GM12878 (cell line): ENCODE data around the gene DNAAF8. TPM values are rescaled to one million over a fixed set of nuclear protein-coding genes. Genes with fewer than 3 reads are reported as not detected.

Source experiments
- ATAC-seq: fragments of 200-7000 bp; cut with Tn5 transposase; 3 replicates; pipeline ENCODE4 v1.9.1; 2020; ENCODE audit warnings: mild to moderate bottlenecking, moderate library complexity
- BruUV-seq: library from RNA; stranded (reverse); fragments of 400-500 nt; replicated peaks from 2 replicates; lab custom pipeline; 2021; lab: Mats Ljungman, UMichigan
- CTCF ChIA-PET: fragments of 300-600 bp; sonication (Branson Sonifier 250); formaldehyde crosslinking; extraction: SDS; loops from one replicate; lab custom pipeline; 2021; ENCODE audit warnings: inconsistent platforms; lab: Yijun Ruan, JAX
- POLR2A ChIA-PET: fragments of 350-600 bp; formaldehyde crosslinking; extraction: SDS; loops from one replicate; lab custom pipeline; 2021; ENCODE audit warnings: inconsistent platforms; lab: Charles Lee
- RAD21 ChIA-PET: fragments of 300-600 bp; sonication (Branson Sonifier 250); formaldehyde crosslinking; loops from one replicate; lab custom pipeline; 2023; ENCODE audit warnings: antibody characterized with exemption; ENCODE audit not compliant: unreplicated experiment; lab: Charles Lee
- SMC1A ChIA-PET: fragments of 300-600 bp; sonication (Branson Sonifier 250); formaldehyde crosslinking; loops from one replicate; lab custom pipeline; 2023; ENCODE audit not compliant: unreplicated experiment, uncharacterized antibody; lab: Charles Lee
- DNase-seq: peaks from one replicate; pipeline ENCODE4 v3.0.0-alpha.2; 2011; ENCODE audit warnings: low read depth, low spot score
- FAIRE-seq: peaks from 3 replicates; lab custom pipeline; 2011; peaks lifted over from hg19 to GRCh38; lab: Jason Lieb, UNC
- H2AFZ ChIP-seq: 2 replicates; pipeline ENCODE4 v1.6.0; 2011; ENCODE audit warnings: low read depth, low read length, control low read depth; ENCODE audit not compliant: control insufficient read depth
- H3K27ac ChIP-seq: 2 replicates; pipeline ENCODE4 v1.5.1; 2011; ENCODE audit warnings: control low read depth; ENCODE audit not compliant: control insufficient read depth, insufficient read depth
- H3K27me3 ChIP-seq, 2 experiments: replicated peaks in 1 of 2; 2 replicates each; pipeline versions ENCODE4 v1.6.0 to v1.6.1; 2011; ENCODE audit warnings: low read length in 1 of 2; ENCODE audit not compliant: control insufficient read depth in 2 of 2, insufficient read depth in 2 of 2
- H3K36me3 ChIP-seq, 2 experiments: 2 replicates each; pipeline ENCODE4 v1.5.1; 2011; ENCODE audit warnings: low read length in 1 of 2; ENCODE audit not compliant: control insufficient read depth in 2 of 2, insufficient read depth in 2 of 2
- H3K4me1 ChIP-seq: 2 replicates; pipeline ENCODE4 v1.6.1; 2011; ENCODE audit warnings: mild to moderate bottlenecking, low read length, moderate library complexity, mixed read lengths; ENCODE audit not compliant: control insufficient read depth, insufficient read depth
- H3K4me2 ChIP-seq: 2 replicates; pipeline ENCODE4 v1.6.0; 2011; ENCODE audit warnings: control low read depth; ENCODE audit not compliant: control insufficient read depth, insufficient read depth
- H3K4me3 ChIP-seq: fragments of 200-600 bp; sonication (generic); 2 replicates; pipeline ENCODE4 v1.5.1; 2016
- H3K79me2 ChIP-seq: 2 replicates; pipeline ENCODE4 v1.6.0; 2011; ENCODE audit warnings: low read length; ENCODE audit not compliant: control insufficient read depth, insufficient read depth
- H3K9ac ChIP-seq: 2 replicates; pipeline ENCODE4 v1.8.0; 2011; ENCODE audit warnings: low read length, control low read depth, mixed read lengths; ENCODE audit not compliant: control insufficient read depth, insufficient read depth
- H3K9me3 ChIP-seq: replicated peaks from 3 replicates; pipeline ENCODE4 v1.5.1; 2011; ENCODE audit warnings: mild to moderate bottlenecking, low read length; ENCODE audit not compliant: control insufficient read depth, insufficient read depth
- H4K20me1 ChIP-seq: 2 replicates; pipeline ENCODE4 v1.6.0; 2011; ENCODE audit not compliant: control insufficient read depth, insufficient read depth
- ATF7 ChIP-seq: fragments of 450-650 bp; IDR thresholded peaks from 2 replicates; pipeline ENCODE4 v1.6.1; 2016; ENCODE audit warnings: low read depth, mild to moderate bottlenecking
- BHLHE40 ChIP-seq, 2 experiments: fragments of 450-650 bp in 1 of 2; IDR thresholded peaks; 2 replicates each; pipeline ENCODE4 v1.6.1; 2011 to 2017; ENCODE audit warnings: low read depth in 2 of 2, borderline replicate concordance in 1 of 2, improper control_type of control experiment in 1 of 2, low read length in 1 of 2, mild to moderate bottlenecking in 1 of 2
- HDAC2 ChIP-seq: fragments of 200-600 bp; sonication (generic); IDR thresholded peaks from 2 replicates; pipeline ENCODE4 v1.6.1; 2017
- MEF2A ChIP-seq: IDR thresholded peaks from 2 replicates; pipeline ENCODE4 v1.6.1; 2011; ENCODE audit warnings: low read depth, mild to moderate bottlenecking, low read length, moderate library complexity; ENCODE audit not compliant: insufficient read depth
- MEF2B ChIP-seq: fragments of 450-650 bp; IDR thresholded peaks from 2 replicates; pipeline ENCODE4 v1.6.1; 2018; ENCODE audit warnings: mild to moderate bottlenecking, moderate library complexity; ENCODE audit not compliant: partially characterized antibody, poor library complexity, severe bottlenecking
- POLR2A ChIP-seq: IDR thresholded peaks from 2 replicates; pipeline ENCODE4 v1.6.1; 2011; ENCODE audit warnings: low read depth, mild to moderate bottlenecking, low read length
- POLR2AphosphoS2 ChIP-seq: IDR thresholded peaks from 2 replicates; pipeline ENCODE4 v1.6.1; 2011; ENCODE audit warnings: low read depth, mild to moderate bottlenecking, low read length, improper control_type of control experiment, moderate library complexity
- RUNX3 ChIP-seq: IDR thresholded peaks from 2 replicates; pipeline ENCODE4 v1.6.1; 2012; ENCODE audit warnings: low read length, inconsistent platforms
- SREBF1 ChIP-seq: IDR thresholded peaks from 2 replicates; pipeline ENCODE4 v1.6.1; 2012; ENCODE audit warnings: mild to moderate bottlenecking, low read length
- TCF12 ChIP-seq: IDR thresholded peaks from 2 replicates; pipeline ENCODE4 v1.6.1; 2011; ENCODE audit warnings: low read depth, mild to moderate bottlenecking, low read length
- ZBED1 ChIP-seq: IDR thresholded peaks from 2 replicates; pipeline ENCODE4 v1.6.1; 2016; ENCODE audit warnings: borderline replicate concordance
- whole genome bisulfite sequencing: methylation state at CpG from one replicate; pipeline ENCODE4 v1.1.6; 2016; ENCODE audit warnings: low lambda C conversion rate; ENCODE audit not compliant: insufficient replicate concordance, insufficient coverage; ENCODE audit errors: missing lambda C conversion rate; 5-methylcytosine and 5-hydroxymethylcytosine counted together
- in situ Hi-C: fragments of 300-500 bp; cut with MboI; formaldehyde crosslinking; loops from 9 replicates; pipeline ENCODE4 v1.14.3; 2018; ENCODE audit warnings: mixed read lengths
- intact Hi-C: fragments of 100-400 bp; cut with micrococcal nuclease; formaldehyde crosslinking; loops from one replicate; pipeline ENCODE4 v1.14.2; 2022; ENCODE audit not compliant: unreplicated experiment
- polyA plus RNA-seq, 11 experiments: library from polyadenylated mRNA; depleted of rRNA in 4 of 11; unstranded in 6 of 11; stranded (reverse) in 5 of 11; fragments of >200 nt; fragmentation: Nextera tagmentation in 4 of 11; fragmentation: Illumina TruSeq in 1 of 11; extraction: Ambion mirVana in 4 of 11; extraction: Trizol in 1 of 11; gene quantifications; 1 replicate in 1 of 11; 2 replicates in 10 of 11; pipeline versions ENCODE4 v1.2.1 to v1.2.3, GENCODE V29; 2011 to 2016; ENCODE audit warnings: inconsistent platforms in 2 of 11, missing spikeins in 2 of 11, low read depth in 1 of 11
- total RNA-seq, 4 experiments: library from RNA; depleted of rRNA in 3 of 4; stranded (reverse); fragments of >200 nt in 3 of 4; fragmentation: Illumina TruSeq in 1 of 4; extraction: Trizol in 1 of 4; gene quantifications; 2 replicates each; pipeline versions ENCODE4 v1.2.1 to v1.2.3, GENCODE V29; 2013 to 2021

DNAAF8 gene
- total and polyA plus RNA-seq, 10 of the 15 experiments (the other 5 are each of a cell fraction or from before 2014, with no cell fraction given), result 0.01 to 0.78 (median 0.22) TPM; not detected in 2

DNA sequence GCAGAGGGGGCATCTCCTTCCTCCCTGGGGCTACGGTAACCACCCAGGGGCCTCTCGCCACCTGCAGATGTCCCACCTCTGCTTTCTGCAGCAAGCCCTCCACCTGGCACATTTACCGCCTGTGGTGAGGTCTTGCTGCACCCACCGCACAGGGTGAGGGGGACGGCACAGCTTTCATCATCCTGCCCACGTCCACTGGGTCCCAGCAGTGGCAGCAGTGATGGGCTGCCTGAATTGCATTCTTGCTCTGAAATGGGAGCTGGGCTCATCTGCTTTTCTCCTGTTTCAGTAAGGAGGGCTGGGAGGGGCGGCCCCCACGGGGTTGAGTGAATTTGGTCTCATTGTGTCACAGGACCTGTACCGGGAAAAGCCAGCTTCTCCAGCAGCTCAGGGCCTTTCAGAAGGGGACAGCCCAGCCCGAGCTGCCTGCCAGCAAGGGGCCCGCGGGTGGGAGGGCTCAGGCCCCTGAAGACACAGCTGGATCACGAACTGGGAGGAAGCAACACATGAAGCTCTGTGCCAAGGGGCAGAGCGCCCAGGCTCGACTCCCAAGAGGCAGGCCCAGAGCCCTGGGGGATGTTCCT is 12.7 kb downstream of the DNAAF8 start:
- intact Hi-C loops (no loop called here), in situ Hi-C loops (no loop called here)
- BruUV-seq, result no TSS peak
- Histone ChIP-seq H3K9me3 (no peaks in the 10 kb centered on the region), H4K20me1 (no peaks in the 10 kb centered on the region), H3K4me3 (no peak overlapping the region), H3K9ac (no peak overlapping the region), H3K27me3 (no peaks in the 10 kb centered on the region), H2AFZ (no peak overlapping the region), H3K36me3 (peaks cover 2 to 4% of the 10 kb centered on the region in 2 experiments; a peak in 3 of 4 replicates), H3K4me1 (peaks cover 12% of the 10 kb centered on the region), H3K4me2 (no peak overlapping the region), H3K79me2 (no peaks in the 10 kb centered on the region), H3K27ac (peak overlapping the region; percentile 2; the same call in 1 of the 2 replicates)
- ChIA-PET RAD21 (interaction anchor here (0.6 to 2.0 kb wide), 2 partner anchors 13 to 15 kb away, joined by 3 to 4 read pairs; partner anchors contain the start of gene DNAAF8), CTCF (interaction anchor here (0.8 to 1.0 kb wide), 3 partner anchors 12 to 127 kb away, joined by 3 to 4 read pairs (median 3); partner anchors contain the start of gene DNAAF8), SMC1A (interaction anchor here (1.2 to 1.5 kb wide), 2 partner anchors 8 to 12 kb away, joined by 3 to 5 read pairs; partner anchors contain the start of gene DNAAF8), POLR2A (interaction anchor here (1.2 to 1.7 kb wide), 3 partner anchors 12 to 22 kb away, joined by 3 to 5 read pairs (median 5); partner anchors contain the start of gene DNAAF8)
- ATAC-seq, result peak; percentile 15; the same call in 2 of the 3 replicates
- FAIRE-seq, result no peak
- 41% methylated on average over 15 of the region's 15 CpGs for WGBS
- TF ChIP-seq POLR2A, result peak; percentile 41
- TF ChIP-seq ZBED1, result no peak
- TF ChIP-seq ATF7, result no peak
- DNase-seq, result no peak

- RAD21 ChIA-PET, result interaction anchor here (0.6 to 2.0 kb wide), 3 partner anchors 14 to 33 kb away, joined by 3 to 4 read pairs (median 3); partner anchors contain the start of gene DNAAF8
- 55% methylated on average over 14 of the region's 14 CpGs for WGBS
- DNase-seq (no peak), FAIRE-seq (peak; percentile 54), ATAC-seq (peak; percentile 49)
- POLR2A ChIA-PET, result interaction anchor here (0.6 to 1.7 kb wide), 4 partner anchors 9 to 21 kb away, joined by 3 to 5 read pairs (median 4); partner anchors contain the start of gene DNAAF8
- no TSS peak for BruUV-seq
- Histone ChIP-seq H3K9me3 (no peaks in the 10 kb centered on the region), H3K79me2 (no peaks in the 10 kb centered on the region), H3K4me2 (no peak overlapping the region), H3K4me3 (no peak overlapping the region), H3K36me3 (peaks cover 4 to 11% of the 10 kb centered on the region in 2 experiments; a peak in 3 of 4 replicates), H3K4me1 (peaks cover 12% of the 10 kb centered on the region), H4K20me1 (no peaks in the 10 kb centered on the region), H3K27ac (peak overlapping the region; percentile 42; the same call in 1 of the 2 replicates), H3K9ac (no peak overlapping the region), H2AFZ (no peak overlapping the region), H3K27me3 (no peaks in the 10 kb centered on the region)
- in situ Hi-C loops, result no loop called here
- SMC1A ChIA-PET, result interaction anchor here (1.2 to 1.5 kb wide), 3 partner anchors 9 to 18 kb away, joined by 3 to 5 read pairs (median 4); partner anchors contain the start of gene DNAAF8
- TF ChIP-seq TCF12 (0 out of 2 replicates have a peak, but pooled peaks have one; percentile 3), BHLHE40 (IDR thresholded peaks at IDR 0.05; ENCODE audit: borderline replicate concordance in 1 of 2, low read depth in 2 of 2, low read length in 1 of 2) (0 out of 4 replicates have a peak, but pooled peaks of 1 of the 2 experiments have one; percentile 28), RUNX3 (peak; percentile 58; the same call in 1 of the 2 replicates), POLR2AphosphoS2 (no peak), MEF2B (peak; percentile 73), MEF2A (0 out of 2 replicates have a peak, but pooled peaks have one; percentile 30), HDAC2 (no peak), SREBF1 (no peak)
- intact Hi-C loops, result no loop called here
- CTCF ChIA-PET, result interaction anchor here (0.6 to 1.0 kb wide), 3 partner anchors 13 to 167 kb away, joined by 3 read pairs; partner anchors contain the start of gene DNAAF8
Observed at GRCh38 chr16:4747906-4748681, 13.8 kb downstream of the DNAAF8 start.
